ENCODE data around the gene ECHS1. TPM values are rescaled to one million over a fixed set of nuclear protein-coding genes. Genes with fewer than 3 reads are reported as not detected.

The ECHS1 gene
- total RNA-seq, 1 experiment from 2014 or later: 120 TPM

- no peak for DNase-seq
- Histone ChIP-seq H3K36me3 (no peaks in the 10 kb centered on the region; the same call in none of the 2 replicates), H3K27me3 (no peaks in the 10 kb centered on the region), H3K9me3 (no peaks in the 10 kb centered on the region), H3K4me3 (no peak overlapping the region)
Measured at GRCh38 chr10:133355991-133356390, 17.2 kb downstream of the ECHS1 start.

- Histone ChIP-seq H3K9me3 (no peaks in the 10 kb centered on the region), H3K4me3 (no peak overlapping the region), H3K27me3 (no peaks in the 10 kb centered on the region), H3K36me3 (no peaks in the 10 kb centered on the region; the same call in none of the 2 replicates)
- DNase-seq: no peak
Measured at GRCh38 chr10:133355266-133355665, 17.9 kb downstream of the ECHS1 start.

- DNase-seq: no peak
- Histone ChIP-seq H3K27me3 (no peaks in the 10 kb centered on the region), H3K4me3 (no peak overlapping the region), H3K9me3 (no peaks in the 10 kb centered on the region), H3K36me3 (no peaks in the 10 kb centered on the region; the same call in none of the 2 replicates)
Measured at GRCh38 chr10:133354672-133355240, 18.4 kb downstream of the ECHS1 start.

GRCh38 chr10:133353988-133354605, 19.1 kb downstream of the ECHS1 start:
- no peak for DNase-seq
- Histone ChIP-seq H3K4me3 (no peak overlapping the region), H3K9me3 (no peaks in the 10 kb centered on the region), H3K36me3 (no peaks in the 10 kb centered on the region; the same call in none of the 2 replicates), H3K27me3 (no peaks in the 10 kb centered on the region)

GRCh38 chr10:133353202-133353959, 19.8 kb downstream of the ECHS1 start:
- no peak for DNase-seq
- H3K27me3 ChIP-seq: no peaks in the 10 kb centered on the region
- H3K9me3 ChIP-seq: no peaks in the 10 kb centered on the region
- H3K4me3 ChIP-seq: no peak overlapping the region
- no peaks in the 10 kb centered on the region; the same call in none of the 2 replicates for H3K36me3 ChIP-seq

- no peaks in the 10 kb centered on the region for H3K27me3 ChIP-seq
- H3K9me3 ChIP-seq: no peaks in the 10 kb centered on the region
- no peaks in the 10 kb centered on the region; the same call in none of the 2 replicates for H3K36me3 ChIP-seq
- no peak overlapping the region for H3K4me3 ChIP-seq
- DNase-seq: no peak
Measured at GRCh38 chr10:133351408-133352318, 21.5 kb downstream of the ECHS1 start.

GRCh38 chr10:133350950-133351329, 22.2 kb downstream of the ECHS1 start:
- Histone ChIP-seq H3K4me3 (no peak overlapping the region), H3K27me3 (no peaks in the 10 kb centered on the region), H3K36me3 (no peaks in the 10 kb centered on the region; the same call in none of the 2 replicates), H3K9me3 (no peaks in the 10 kb centered on the region)
- DNase-seq: peak; percentile 48

GRCh38 chr10:133350283-133350949, 22.7 kb downstream of the ECHS1 start:
- no peak for DNase-seq
- H3K4me3 ChIP-seq: no peak overlapping the region
- H3K27me3 ChIP-seq: no peaks in the 10 kb centered on the region
- H3K9me3 ChIP-seq: no peaks in the 10 kb centered on the region
- no peaks in the 10 kb centered on the region; the same call in 1 of the 2 replicates for H3K36me3 ChIP-seq

GRCh38 chr10:133349577-133350011, 23.6 kb downstream of the ECHS1 start:
- Histone ChIP-seq H3K4me3 (no peak overlapping the region), H3K36me3 (no peaks in the 10 kb centered on the region), H3K9me3 (no peaks in the 10 kb centered on the region), H3K27me3 (peaks cover 2% of the 10 kb centered on the region; the same call in 1 of the 2 replicates)
- no peak for DNase-seq

GRCh38 chr10:133349160-133349568, 24.0 kb downstream of the ECHS1 start:
- H3K9me3 ChIP-seq: no peaks in the 10 kb centered on the region
- no peak overlapping the region for H3K4me3 ChIP-seq
- H3K36me3 ChIP-seq: no peaks in the 10 kb centered on the region
- H3K27me3 ChIP-seq: peaks cover 2% of the 10 kb centered on the region; the same call in 1 of the 2 replicates
- DNase-seq: no peak

- peaks cover 9% of the 10 kb centered on the region; the same call in 1 of the 2 replicates for H3K27me3 ChIP-seq
- H3K36me3 ChIP-seq: no peaks in the 10 kb centered on the region
- peak; percentile 48 for DNase-seq
- no peak overlapping the region for H3K4me3 ChIP-seq
- H3K9me3 ChIP-seq: no peaks in the 10 kb centered on the region
Measured at GRCh38 chr10:133347710-133348517, 25.2 kb downstream of the ECHS1 start.

GRCh38 chr10:133346413-133346812, 26.7 kb downstream of the ECHS1 start:
- Histone ChIP-seq H3K9me3 (no peaks in the 10 kb centered on the region), H3K36me3 (no peaks in the 10 kb centered on the region)
- DNase-seq: no peak

GRCh38 chr10:133344236-133344635, 28.9 kb downstream of the ECHS1 start:
- Histone ChIP-seq H3K9me3 (no peaks in the 10 kb centered on the region), H3K4me3 (no peak overlapping the region), H3K27me3 (peaks cover 12% of the 10 kb centered on the region; the same call in 1 of the 2 replicates), H3K36me3 (no peaks in the 10 kb centered on the region)
- DNase-seq: no peak

More at GRCh38 chr10:133346413-133346812, 26.7 kb downstream of the ECHS1 start:
- peaks cover 12% of the 10 kb centered on the region; the same call in 1 of the 2 replicates for H3K27me3 ChIP-seq
- H3K4me3 ChIP-seq: no peak overlapping the region

GRCh38 chr10:133343558-133343957, 29.6 kb downstream of the ECHS1 start:
- Histone ChIP-seq H3K9me3 (no peaks in the 10 kb centered on the region), H3K36me3 (no peaks in the 10 kb centered on the region), H3K4me3 (no peak overlapping the region), H3K27me3 (peaks cover 12% of the 10 kb centered on the region; the same call in 1 of the 2 replicates)
- DNase-seq: no peak

GRCh38 chr10:133342942-133343341, 30.2 kb downstream of the ECHS1 start:
- Histone ChIP-seq H3K4me3 (no peak overlapping the region), H3K36me3 (no peaks in the 10 kb centered on the region), H3K27me3 (peaks cover 12% of the 10 kb centered on the region; the same call in 1 of the 2 replicates), H3K9me3 (no peaks in the 10 kb centered on the region)
- DNase-seq: no peak

Measured in MG63 (cell line).